Mucosa of descending colon (tissue), 3 donors: Measurements from ENCODE around the gene IMPA2. TPM values are rescaled to one million over a fixed set of nuclear protein-coding genes. Genes with fewer than 3 reads are reported as not detected.

Experiments used
- ATAC-seq: fragments of 200-7000 bp; cut with Tn5 transposase; one replicate; pipeline ENCODE4 v1.9.1; 2020; ENCODE audit warnings: mild to moderate bottlenecking, moderate library complexity
- DNase-seq, 3 donors: peaks; one replicate each; pipeline ENCODE4 v3.0.0-alpha.2; 2020
- H3K36me3 ChIP-seq: fragments of 200-600 bp; one replicate; pipeline ENCODE4 v1.8.0; 2021; ENCODE audit warnings: low read depth, mild to moderate bottlenecking
- H3K4me1 ChIP-seq: fragments of 200-600 bp; one replicate; pipeline ENCODE4 v1.8.0; 2021; ENCODE audit warnings: low read depth, mild to moderate bottlenecking
- H3K4me3 ChIP-seq: fragments of 200-600 bp; one replicate; pipeline ENCODE4 v1.8.0; 2021; ENCODE audit warnings: mild to moderate bottlenecking
- H3K9me3 ChIP-seq: fragments of 200-600 bp; one replicate; pipeline ENCODE4 v1.8.0; 2021; ENCODE audit warnings: mild to moderate bottlenecking
- intact Hi-C, 2 donors: fragments of 100-400 bp; cut with DNase I in 1 of 2; cut with micrococcal nuclease in 1 of 2; formaldehyde crosslinking; loops; one replicate each; pipeline versions ENCODE4 v1.11.0 to v1.11.1; 2022; cut with DNase I, micrococcal nuclease
- total RNA-seq, 3 donors: library from RNA; stranded (reverse); fragmentation: NEBNext Ultra II Directional in 2 of 3; extraction: Animal tissue kit (Norgen Biotek cat#: 25700) in 2 of 3; gene quantifications; one replicate each; pipeline versions ENCODE4 v1.2.1 to v1.2.4, GENCODE V29; 2021 to 2023
- TF ChIP-seq, protein P1 (sequence below): fragments of 200-600 bp; IDR thresholded peaks from one replicate; pipeline ENCODE4 v1.8.0; 2022; ENCODE audit warnings: antibody characterized with exemption, mild to moderate bottlenecking
- donor health status: DM: no; HTN: no; CAD: no; lungs with moderate emphysema.
- donor health status: DM: no; HTN: no; CAD: no.
- donor health status: DM: no; HTN: yes; CAD: no.

Gene IMPA2
- total RNA-seq, 3 donors from 2014 or later, result 58.0 to 152 (median 117) TPM

DNA sequence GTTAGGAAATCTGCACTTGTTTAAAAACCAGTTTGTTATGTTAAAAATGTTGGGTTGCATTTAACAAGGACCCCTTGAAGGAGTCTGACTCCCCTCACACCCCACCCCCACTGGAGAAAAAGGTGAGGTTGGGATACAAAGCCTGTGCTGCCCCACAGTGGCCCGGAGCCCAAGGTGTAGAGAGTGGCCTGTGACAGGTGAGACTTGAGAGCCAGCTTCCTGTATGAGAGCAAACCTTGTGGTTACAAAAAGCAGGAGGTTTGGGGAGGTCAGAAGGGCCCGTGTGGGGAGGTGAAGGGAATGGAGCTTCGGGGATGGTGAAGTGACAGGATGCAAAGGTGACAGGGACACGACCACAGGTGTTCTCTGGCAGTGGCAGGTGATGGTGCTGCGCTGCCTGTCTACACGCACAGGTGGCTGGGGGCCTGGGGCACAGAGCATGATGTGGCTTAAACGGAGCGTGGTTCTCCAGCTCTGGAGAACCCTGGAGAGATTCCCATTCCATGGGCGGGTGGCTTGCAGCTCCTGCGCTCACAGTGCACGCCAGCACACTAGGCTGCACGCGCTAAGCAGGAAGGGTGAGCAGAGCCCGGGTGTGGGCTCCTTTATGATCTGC, 29.0 kb downstream of the IMPA2 start:
- peaks cover 38% of the 10 kb centered on the region for H3K4me1 ChIP-seq
- intact Hi-C loops, result no loop called here

DNA sequence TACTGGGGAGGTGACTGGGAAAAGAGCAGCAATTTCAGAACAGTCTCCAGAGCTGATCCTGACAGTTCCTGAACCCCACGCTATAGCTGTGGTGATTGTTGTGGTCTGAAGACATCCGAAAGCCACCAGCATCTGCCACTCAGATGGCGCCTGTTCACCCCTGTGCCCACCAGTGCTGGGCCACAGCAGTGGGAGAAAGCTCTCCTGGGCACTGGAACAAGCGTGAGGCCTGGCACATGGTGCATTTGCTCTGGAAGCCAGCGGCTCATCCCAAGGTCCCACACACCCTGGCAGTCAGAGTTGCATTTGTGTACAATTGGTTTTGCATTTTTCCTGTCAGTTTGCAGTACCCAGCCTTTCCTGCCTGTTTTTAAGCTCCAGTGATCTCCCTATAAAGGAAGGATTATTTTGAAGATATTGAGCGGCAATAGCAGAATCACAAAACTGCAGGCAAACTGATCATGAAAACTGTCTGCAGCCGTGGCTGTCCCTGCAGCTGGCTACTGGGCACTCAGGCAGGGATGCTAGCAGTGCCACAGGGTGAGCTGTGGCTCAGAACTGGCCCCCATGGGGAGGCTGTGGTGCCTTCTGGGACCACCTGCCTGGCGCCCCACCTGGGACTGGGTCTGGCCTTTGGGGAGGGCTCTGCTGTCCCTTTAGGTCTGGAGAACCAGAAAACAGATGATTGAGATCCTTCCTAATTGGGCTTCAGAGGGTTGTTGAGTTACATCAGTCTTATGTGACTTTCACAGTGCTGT, 30.1 kb downstream of the IMPA2 start:
- no peak overlapping the region for H3K4me3 ChIP-seq
- intact Hi-C loops, result no loop called here
- no peak for ATAC-seq
- H3K36me3 ChIP-seq, result no peaks in the 10 kb centered on the region
- peaks cover 47% of the 10 kb centered on the region for H3K4me1 ChIP-seq
- TF ChIP-seq, protein P1, sequence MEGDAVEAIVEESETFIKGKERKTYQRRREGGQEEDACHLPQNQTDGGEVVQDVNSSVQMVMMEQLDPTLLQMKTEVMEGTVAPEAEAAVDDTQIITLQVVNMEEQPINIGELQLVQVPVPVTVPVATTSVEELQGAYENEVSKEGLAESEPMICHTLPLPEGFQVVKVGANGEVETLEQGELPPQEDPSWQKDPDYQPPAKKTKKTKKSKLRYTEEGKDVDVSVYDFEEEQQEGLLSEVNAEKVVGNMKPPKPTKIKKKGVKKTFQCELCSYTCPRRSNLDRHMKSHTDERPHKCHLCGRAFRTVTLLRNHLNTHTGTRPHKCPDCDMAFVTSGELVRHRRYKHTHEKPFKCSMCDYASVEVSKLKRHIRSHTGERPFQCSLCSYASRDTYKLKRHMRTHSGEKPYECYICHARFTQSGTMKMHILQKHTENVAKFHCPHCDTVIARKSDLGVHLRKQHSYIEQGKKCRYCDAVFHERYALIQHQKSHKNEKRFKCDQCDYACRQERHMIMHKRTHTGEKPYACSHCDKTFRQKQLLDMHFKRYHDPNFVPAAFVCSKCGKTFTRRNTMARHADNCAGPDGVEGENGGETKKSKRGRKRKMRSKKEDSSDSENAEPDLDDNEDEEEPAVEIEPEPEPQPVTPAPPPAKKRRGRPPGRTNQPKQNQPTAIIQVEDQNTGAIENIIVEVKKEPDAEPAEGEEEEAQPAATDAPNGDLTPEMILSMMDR, result no peak
- H3K9me3 ChIP-seq, result no peaks in the 10 kb centered on the region
- peak in 1 of 3 donors; percentile 44 for DNase-seq

More for the DNA sequence above, 29.0 kb downstream of the IMPA2 start:
- Histone ChIP-seq H3K36me3 (no peaks in the 10 kb centered on the region), H3K9me3 (no peaks in the 10 kb centered on the region), H3K4me3 (no peak overlapping the region)
- DNase-seq (peak in 2 of 3 donors; percentile 52 to 64), ATAC-seq (no peak)
- TF ChIP-seq, protein P1, result no peak

DNA sequence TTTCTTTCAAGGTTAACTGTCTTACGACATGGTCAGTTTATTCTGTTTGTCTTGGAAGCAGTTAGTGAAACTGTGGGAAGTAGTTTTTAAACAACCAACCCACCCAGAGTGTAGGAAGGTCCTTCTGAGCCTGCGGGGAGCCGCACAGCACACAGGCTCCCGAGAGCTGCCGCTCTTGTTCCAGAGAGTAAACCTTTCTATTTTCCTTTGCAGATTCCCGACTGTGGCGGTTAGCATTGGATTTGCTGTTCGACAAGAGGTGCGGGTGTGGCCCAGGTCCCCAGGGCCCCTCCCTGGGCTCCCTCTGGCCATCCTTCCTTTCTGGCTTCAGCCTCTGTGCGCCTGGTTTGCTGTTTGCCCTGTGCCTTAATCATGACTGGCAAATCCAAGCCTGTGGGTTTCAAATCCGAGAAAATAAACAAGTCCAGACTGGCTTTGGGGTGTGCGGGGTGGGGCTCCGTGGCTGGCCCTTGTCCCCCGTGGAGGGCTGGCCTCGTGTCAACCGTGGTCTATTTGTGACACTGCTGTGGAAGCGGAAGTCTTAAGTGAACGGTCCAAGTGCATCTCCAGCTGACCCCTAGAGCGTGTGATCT, 30.7 kb downstream of the IMPA2 start:
- ATAC-seq, result peak; percentile 35
- TF ChIP-seq, protein P1, result no peak
- no peaks in the 10 kb centered on the region for H3K9me3 ChIP-seq
- intact Hi-C loops, result no loop called here
- peak in 2 of 3 donors; percentile 65 to 68 for DNase-seq
- H3K36me3 ChIP-seq, result no peaks in the 10 kb centered on the region
- peaks cover 49% of the 10 kb centered on the region for H3K4me1 ChIP-seq
- H3K4me3 ChIP-seq, result no peak overlapping the region

DNA sequence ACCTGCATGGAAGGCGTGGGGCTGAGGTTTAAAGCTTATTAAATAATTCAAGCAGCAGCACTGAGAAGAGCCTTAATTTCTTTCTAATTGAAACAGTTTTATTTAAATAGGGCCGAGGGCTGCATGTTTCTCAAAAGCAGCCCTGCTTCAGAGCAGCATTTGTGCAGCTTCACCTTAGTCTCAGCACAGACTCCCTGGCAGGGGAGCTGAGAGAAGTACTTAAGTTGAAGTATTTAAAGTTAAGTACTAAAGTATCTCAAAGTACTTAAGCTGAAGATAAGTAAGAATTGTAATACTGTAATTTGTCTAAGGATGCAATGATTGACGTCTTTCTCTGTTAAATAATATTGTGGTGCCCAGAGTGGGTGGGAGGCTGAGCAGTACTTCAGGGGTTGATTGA, 31.4 kb downstream of the IMPA2 start:
- ATAC-seq, result no peak
- no peak overlapping the region for H3K4me3 ChIP-seq
- no peaks in the 10 kb centered on the region for H3K9me3 ChIP-seq
- no peak for DNase-seq
- H3K36me3 ChIP-seq, result no peaks in the 10 kb centered on the region
- intact Hi-C loops, result no loop called here
- H3K4me1 ChIP-seq, result peaks cover 48% of the 10 kb centered on the region
- TF ChIP-seq, protein P1, result no peak

DNA sequence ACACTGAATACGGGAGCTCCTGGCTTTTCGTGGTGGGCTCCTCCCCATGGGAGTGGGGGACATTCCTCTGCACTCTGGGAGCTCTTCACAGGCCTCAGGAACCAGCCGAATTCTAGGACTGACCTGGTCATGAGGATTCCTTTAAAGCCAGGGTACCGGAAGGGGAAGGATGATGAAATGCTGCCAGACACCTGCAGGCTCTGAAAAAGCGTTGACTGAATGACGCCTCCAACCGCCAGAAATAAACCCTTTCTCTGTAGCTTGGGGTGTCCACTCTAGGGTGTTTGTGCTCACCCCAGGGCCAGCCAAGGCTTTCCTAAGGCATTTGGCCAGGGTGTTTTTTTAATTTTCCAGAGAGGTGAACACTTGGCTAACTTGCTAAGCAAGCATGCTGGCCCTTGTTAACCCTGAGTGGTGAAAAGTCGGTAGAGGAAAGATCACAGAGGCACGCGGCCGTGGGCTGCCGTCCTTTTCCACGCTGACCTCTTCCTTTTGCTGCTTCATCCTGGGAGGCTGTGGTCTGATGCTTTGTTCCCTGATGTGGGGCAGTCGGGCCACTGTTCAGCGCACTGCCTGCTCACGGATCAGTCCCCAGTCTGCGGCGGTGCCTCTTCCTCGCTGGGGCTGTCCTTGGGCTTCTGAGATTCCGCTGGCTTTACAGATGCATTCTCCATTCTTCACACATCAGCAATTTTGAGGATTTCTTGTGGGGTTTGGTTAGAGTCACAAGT, 32.0 kb downstream of the IMPA2 start:
- TF ChIP-seq, protein P1, result no peak
- H3K36me3 ChIP-seq, result no peaks in the 10 kb centered on the region
- no peaks in the 10 kb centered on the region for H3K9me3 ChIP-seq
- no peak overlapping the region for H3K4me3 ChIP-seq
- H3K4me1 ChIP-seq, result peaks cover 41% of the 10 kb centered on the region
- no peak for ATAC-seq
- intact Hi-C loops, result no loop called here
- no peak for DNase-seq
